Neural cell (in vitro differentiated cells): ENCODE results near the gene CRB2. TPM values are rescaled to one million over a fixed set of nuclear protein-coding genes. Genes with fewer than 3 reads are reported as not detected.
"Not testable (repeated sequence)": the region's sequence is repeated elsewhere in the genome, so short reads cannot be mapped to it uniquely, and the experiment has no call there.

Source experiments
- H2AFZ ChIP-seq: fragments of 200-600, 300-800 bp; sonication (generic), shearing (Covaris generic); 2 replicates; pipeline ENCODE4 v1.6.0; 2014; ENCODE audit warnings: low read depth, mild to moderate bottlenecking, antibody characterized with exemption, low read length, moderate library complexity
- H3F3A ChIP-seq: fragments of 200-600 bp; shearing (Covaris generic); 2 replicates; pipeline ENCODE4 v1.6.1; 2016; ENCODE audit warnings: mild to moderate bottlenecking, moderate library complexity, mixed read lengths, antibody characterized with exemption, low read length; ENCODE audit not compliant: insufficient read depth, poor library complexity, severe bottlenecking
- H3K27ac ChIP-seq: fragments of 200-600, 300-800 bp; sonication (generic), shearing (Covaris generic); 2 replicates; pipeline ENCODE4 v1.5.1; 2014; ENCODE audit warnings: mild to moderate bottlenecking, low read length, moderate library complexity
- H3K27me3 ChIP-seq: fragments of 300-800, 200-600 bp; sonication (generic), shearing (Covaris generic); 2 replicates; pipeline ENCODE4 v1.6.0; 2014; ENCODE audit warnings: mild to moderate bottlenecking, low read depth, low read length, moderate library complexity; ENCODE audit not compliant: insufficient read depth
- H3K36me3 ChIP-seq: fragments of 300-800, 200-600 bp; sonication (generic), shearing (Covaris generic); 2 replicates; pipeline ENCODE4 v1.5.1; 2014; ENCODE audit warnings: mild to moderate bottlenecking, antibody characterized with exemption, low read length, moderate library complexity; ENCODE audit not compliant: insufficient read depth
- H3K4me2 ChIP-seq: fragments of 300-800, 200-600 bp; sonication (generic), shearing (Covaris generic); 2 replicates; pipeline ENCODE4 v1.6.0; 2014; ENCODE audit warnings: mild to moderate bottlenecking, low read length
- H3K4me3 ChIP-seq: fragments of 300-800, 200-600 bp; sonication (generic), shearing (Covaris generic); 2 replicates; pipeline ENCODE4 v1.5.1; 2014; ENCODE audit warnings: mild to moderate bottlenecking, low read length, moderate library complexity
- H3K79me2 ChIP-seq: fragments of 200-600 bp; shearing (Covaris generic); replicated peaks from 2 replicates; pipeline ENCODE4 v1.6.0; 2014; ENCODE audit warnings: mild to moderate bottlenecking, low read length, moderate library complexity; ENCODE audit not compliant: insufficient read depth
- H3K9ac ChIP-seq: fragments of 300-800, 200-600 bp; sonication (generic), shearing (Covaris generic); 2 replicates; pipeline ENCODE4 v1.6.1; 2016; ENCODE audit warnings: mild to moderate bottlenecking, low read length, mixed read lengths
- H3K9me2 ChIP-seq: fragments of 200-600 bp; shearing (Covaris generic); 2 replicates; pipeline ENCODE4 v1.6.1; 2016; ENCODE audit warnings: mild to moderate bottlenecking, low read length, mixed read lengths; ENCODE audit not compliant: insufficient read depth
- H3K9me3 ChIP-seq: fragments of 200-600, 300-800 bp; sonication (generic), shearing (Covaris generic); 2 replicates; pipeline ENCODE4 v1.6.1; 2016; ENCODE audit warnings: mild to moderate bottlenecking, mixed run types, low read length, moderate library complexity, mixed read lengths
- H4K20me1 ChIP-seq: fragments of 200-600 bp; shearing (Covaris generic); 2 replicates; pipeline ENCODE4 v1.6.1; 2016; ENCODE audit warnings: mild to moderate bottlenecking, mixed run types; ENCODE audit not compliant: insufficient read depth
- CTCF ChIP-seq: fragments of 450-650 bp; IDR thresholded peaks from 2 replicates; pipeline ENCODE4 v1.5.1; 2014; ENCODE audit warnings: antibody characterized with exemption, mild to moderate bottlenecking, moderate library complexity; ENCODE audit not compliant: poor library complexity, severe bottlenecking
- EP300 ChIP-seq: fragments of 450-650 bp; conservative IDR thresholded peaks from 2 replicates; pipeline ENCODE4 v1.6.1; 2014; ENCODE audit warnings: antibody characterized with exemption, mild to moderate bottlenecking, moderate library complexity; ENCODE audit not compliant: poor library complexity, severe bottlenecking
- EZH2 ChIP-seq: fragments of 200-600, 300-800 bp; shearing (Covaris generic), sonication (generic); IDR thresholded peaks from 2 replicates; pipeline ENCODE4 v1.6.1; 2014; ENCODE audit warnings: antibody characterized with exemption, low read length, borderline replicate concordance, mild to moderate bottlenecking; ENCODE audit not compliant: insufficient read depth, poor library complexity, severe bottlenecking
- POLR2AphosphoS5 ChIP-seq: IDR thresholded peaks from 2 replicates; pipeline ENCODE4 v1.6.1; 2012
- SMC3 ChIP-seq: fragments of 450-650 bp; conservative IDR thresholded peaks from 2 replicates; pipeline ENCODE4 v1.6.1; 2014; ENCODE audit warnings: antibody characterized with exemption, mild to moderate bottlenecking, moderate library complexity; ENCODE audit not compliant: poor library complexity
- TAF1 ChIP-seq: IDR thresholded peaks from 2 replicates; pipeline ENCODE4 v1.6.1; 2012; ENCODE audit warnings: low read depth
- polyA plus RNA-seq: library from polyadenylated mRNA; depleted of rRNA; stranded (reverse); fragments of >200 nt; gene quantifications from 2 replicates; pipeline ENCODE4 v1.2.3, GENCODE V29; 2014

CRB2 gene
- polyA plus RNA-seq, 1 donor from 2014 or later, result 0.32 TPM

GRCh38 chr9:123397975-123398374 lies 42.0 kb downstream of the CRB2 start:
- Histone ChIP-seq H3K36me3 (no peaks in the 10 kb centered on the region), H3K27me3 (no peaks in the 10 kb centered on the region), H3K27ac (no peak overlapping the region), H2AFZ (no peak overlapping the region), H3K9me2 (no peaks in the 10 kb centered on the region), H3F3A (no peaks in the 10 kb centered on the region), H3K9me3 (peaks cover 2% of the 10 kb centered on the region), H3K9ac (no peak overlapping the region), H3K4me3 (no peak overlapping the region), H3K79me2 (no peaks in the 10 kb centered on the region), H3K4me2 (no peak overlapping the region), H4K20me1 (no peaks in the 10 kb centered on the region)
- TF ChIP-seq SMC3 (no peak), EZH2 (no peak), CTCF (no peak), EP300 (no peak)

GRCh38 chr9:123398938-123399337 lies 42.9 kb downstream of the CRB2 start:
- not testable (repeated sequence) for H2AFZ ChIP-seq, H3K79me2 ChIP-seq, H3K9me2 ChIP-seq, H3F3A ChIP-seq, H3K27me3 ChIP-seq, H3K27ac ChIP-seq, H4K20me1 ChIP-seq, H3K9me3 ChIP-seq, H3K9ac ChIP-seq, H3K4me3 ChIP-seq, H3K36me3 ChIP-seq, H3K4me2 ChIP-seq

- H3K79me2 ChIP-seq, result no peaks in the 10 kb centered on the region
- TF ChIP-seq CTCF (peak; percentile 17), TAF1 (no peak), POLR2AphosphoS5 (no peak), EZH2 (no peak), SMC3 (no peak)
Measured at GRCh38 chr9:123399803-123400378, 43.9 kb downstream of the CRB2 start.

More at GRCh38 chr9:123399803-123400378, 43.9 kb downstream of the CRB2 start:
- Histone ChIP-seq H3K9me3 (no peaks in the 10 kb centered on the region), H3K36me3 (no peaks in the 10 kb centered on the region), H4K20me1 (no peaks in the 10 kb centered on the region), H3F3A (no peaks in the 10 kb centered on the region), H3K9ac (no peak overlapping the region), H3K27me3 (no peaks in the 10 kb centered on the region), H3K4me3 (no peak overlapping the region), H2AFZ (no peak overlapping the region), H3K9me2 (no peaks in the 10 kb centered on the region), H3K27ac (no peak overlapping the region), H3K4me2 (no peak overlapping the region)
